OCI-LY3 (cell line): Measurements from ENCODE around the gene PGAM2.
"Not testable (repeated sequence)": the region's sequence is repeated elsewhere in the genome, so short reads cannot be mapped to it uniquely, and the experiment has no call there.

ENCODE experiments used
- EZH2phosphoT487 ChIP-seq: fragments of 200-600 bp; shearing (Covaris generic); IDR thresholded peaks from 2 replicates; pipeline ENCODE4 v1.6.1; 2018; ENCODE audit warnings: antibody characterized with exemption, mixed run types, low read depth
- TF ChIP-seq, protein P1 (sequence below): fragments of 200-600, 300-600 bp; sonication (generic); IDR thresholded peaks from 2 replicates; pipeline ENCODE4 v1.5.1; 2014; ENCODE audit warnings: antibody characterized with exemption, low read length, low read depth

DNA sequence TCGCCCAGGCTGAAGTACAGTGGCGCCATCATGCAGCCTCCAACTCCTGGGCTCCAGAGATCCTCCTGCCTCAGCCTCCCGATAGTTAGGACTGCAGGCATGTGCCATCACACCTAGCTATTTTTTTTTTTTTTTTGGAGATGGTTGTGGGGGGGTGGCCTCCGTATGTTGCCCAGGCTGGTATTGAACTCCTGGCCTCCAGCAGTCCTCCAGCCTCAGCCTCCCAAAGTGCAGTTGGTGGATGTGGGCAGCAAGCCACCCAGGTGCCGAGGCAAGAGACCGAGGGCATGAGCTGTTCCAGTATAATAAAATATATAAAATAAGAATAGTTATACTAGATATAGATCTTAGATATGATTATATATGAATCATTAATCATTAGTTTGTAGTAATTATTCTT is 45.5 kb downstream of the PGAM2 start:
- TF ChIP-seq EZH2phosphoT487: not testable (repeated sequence)
- TF ChIP-seq, protein P1, sequence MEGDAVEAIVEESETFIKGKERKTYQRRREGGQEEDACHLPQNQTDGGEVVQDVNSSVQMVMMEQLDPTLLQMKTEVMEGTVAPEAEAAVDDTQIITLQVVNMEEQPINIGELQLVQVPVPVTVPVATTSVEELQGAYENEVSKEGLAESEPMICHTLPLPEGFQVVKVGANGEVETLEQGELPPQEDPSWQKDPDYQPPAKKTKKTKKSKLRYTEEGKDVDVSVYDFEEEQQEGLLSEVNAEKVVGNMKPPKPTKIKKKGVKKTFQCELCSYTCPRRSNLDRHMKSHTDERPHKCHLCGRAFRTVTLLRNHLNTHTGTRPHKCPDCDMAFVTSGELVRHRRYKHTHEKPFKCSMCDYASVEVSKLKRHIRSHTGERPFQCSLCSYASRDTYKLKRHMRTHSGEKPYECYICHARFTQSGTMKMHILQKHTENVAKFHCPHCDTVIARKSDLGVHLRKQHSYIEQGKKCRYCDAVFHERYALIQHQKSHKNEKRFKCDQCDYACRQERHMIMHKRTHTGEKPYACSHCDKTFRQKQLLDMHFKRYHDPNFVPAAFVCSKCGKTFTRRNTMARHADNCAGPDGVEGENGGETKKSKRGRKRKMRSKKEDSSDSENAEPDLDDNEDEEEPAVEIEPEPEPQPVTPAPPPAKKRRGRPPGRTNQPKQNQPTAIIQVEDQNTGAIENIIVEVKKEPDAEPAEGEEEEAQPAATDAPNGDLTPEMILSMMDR: not testable (repeated sequence)
